Measurements from ENCODE around the gene MARS1. TPM values are rescaled to one million over a fixed set of nuclear protein-coding genes. Genes with fewer than 3 reads are reported as not detected.

MARS1 gene
- total and polyA plus RNA-seq, 2 donors (not counting 1 experiment from before 2014, with no cell fraction given) = 89.9 to 352 TPM

- TF ChIP-seq CTCF (conservative IDR thresholded peaks at IDR 0.05 in 1 of 2, IDR thresholded peaks at IDR 0.05 in 1 of 2; ENCODE audit: low read depth in 1 of 2, low read length in 2 of 2) = no peak
- TF ChIP-seq EZH2 (IDR thresholded peaks at IDR 0.05; ENCODE audit: low read length, missing control alignments) = no peak
- no peak overlapping the region for H2AFZ ChIP-seq (ENCODE audit: low read length)
- H3K4me1 ChIP-seq (ENCODE audit: control insufficient read depth, extremely low read depth, insufficient read depth, low read length) = peaks cover 2% of the 10 kb centered on the region
- no peak overlapping the region for H3K9ac ChIP-seq (ENCODE audit: insufficient read depth, low read length)
- H3K4me3 ChIP-seq (replicated peaks in 1 of 4; ENCODE audit: control extremely low read depth in 1 of 4, insufficient read depth in 1 of 4, low read depth in 3 of 4, low read length in 4 of 4) = no peak overlapping the region
- no peaks in the 10 kb centered on the region for H3K9me3 ChIP-seq (ENCODE audit: control insufficient read depth, insufficient read depth, low read depth, low read length)
- H3K27me3 ChIP-seq (ENCODE audit: control insufficient read depth, insufficient read depth, low read length) = peaks cover 12% of the 10 kb centered on the region
- no peaks in the 10 kb centered on the region for H3K79me2 ChIP-seq (ENCODE audit: control insufficient read depth, insufficient read depth, low read length)
- no peaks in the 10 kb centered on the region for H4K20me1 ChIP-seq (ENCODE audit: control insufficient read depth, extremely low read depth, insufficient read depth, low read length)
- no peak overlapping the region for H3K27ac ChIP-seq (ENCODE audit: insufficient read depth, low read length)
- no peak for DNase-seq (ENCODE audit: low read depth in 2 of 2)
- no peak overlapping the region for H3K4me2 ChIP-seq (ENCODE audit: extremely low read depth, insufficient read depth, low read length)
- H3K36me3 ChIP-seq (ENCODE audit: control insufficient read depth, insufficient read depth, low read length) = no peaks in the 10 kb centered on the region
Measured at GRCh38 chr12:57464569-57464968, 23.3 kb upstream of the MARS1 start.

GRCh38 chr12:57465030-57465746 is 22.7 kb upstream of the MARS1 start:
- no peaks in the 10 kb centered on the region for H3K9me3 ChIP-seq (ENCODE audit: control insufficient read depth, insufficient read depth, low read depth, low read length)
- TF ChIP-seq CTCF (conservative IDR thresholded peaks at IDR 0.05 in 1 of 2, IDR thresholded peaks at IDR 0.05 in 1 of 2; ENCODE audit: low read depth in 1 of 2, low read length in 2 of 2) (no peak), EZH2 (IDR thresholded peaks at IDR 0.05; ENCODE audit: low read length, missing control alignments) (no peak)
- no peaks in the 10 kb centered on the region for H4K20me1 ChIP-seq (ENCODE audit: control insufficient read depth, extremely low read depth, insufficient read depth, low read length)
- H3K27ac ChIP-seq (ENCODE audit: insufficient read depth, low read length) = no peak overlapping the region
- peaks cover 2% of the 10 kb centered on the region for H3K4me1 ChIP-seq (ENCODE audit: control insufficient read depth, extremely low read depth, insufficient read depth, low read length)
- H3K36me3 ChIP-seq (ENCODE audit: control insufficient read depth, insufficient read depth, low read length) = no peaks in the 10 kb centered on the region
- H2AFZ ChIP-seq (ENCODE audit: low read length) = no peak overlapping the region
- H3K4me2 ChIP-seq (ENCODE audit: extremely low read depth, insufficient read depth, low read length) = no peak overlapping the region
- H3K9ac ChIP-seq (ENCODE audit: insufficient read depth, low read length) = no peak overlapping the region
- no peak overlapping the region for H3K4me3 ChIP-seq (replicated peaks in 1 of 4; ENCODE audit: control extremely low read depth in 1 of 4, insufficient read depth in 1 of 4, low read depth in 3 of 4, low read length in 4 of 4)
- H3K79me2 ChIP-seq (ENCODE audit: control insufficient read depth, insufficient read depth, low read length) = no peaks in the 10 kb centered on the region
- no peak for DNase-seq (ENCODE audit: low read depth in 2 of 2)
- peaks cover 12% of the 10 kb centered on the region for H3K27me3 ChIP-seq (ENCODE audit: control insufficient read depth, insufficient read depth, low read length)

GRCh38 chr12:57465747-57466505 is 21.9 kb upstream of the MARS1 start:
- H3K9ac ChIP-seq (ENCODE audit: insufficient read depth, low read length) = no peak overlapping the region
- H3K4me1 ChIP-seq (ENCODE audit: control insufficient read depth, extremely low read depth, insufficient read depth, low read length) = no peaks in the 10 kb centered on the region
- H3K79me2 ChIP-seq (ENCODE audit: control insufficient read depth, insufficient read depth, low read length) = no peaks in the 10 kb centered on the region
- DNase-seq (ENCODE audit: low read depth in 2 of 2) = no peak
- TF ChIP-seq EZH2 (IDR thresholded peaks at IDR 0.05; ENCODE audit: low read length, missing control alignments) = no peak
- TF ChIP-seq CTCF (conservative IDR thresholded peaks at IDR 0.05 in 1 of 2, IDR thresholded peaks at IDR 0.05 in 1 of 2; ENCODE audit: low read depth in 1 of 2, low read length in 2 of 2) = no peak
- H3K9me3 ChIP-seq (ENCODE audit: control insufficient read depth, insufficient read depth, low read depth, low read length) = no peaks in the 10 kb centered on the region
- H2AFZ ChIP-seq (ENCODE audit: low read length) = no peak overlapping the region
- H3K4me3 ChIP-seq (replicated peaks in 1 of 4; ENCODE audit: control extremely low read depth in 1 of 4, insufficient read depth in 1 of 4, low read depth in 3 of 4, low read length in 4 of 4) = no peak overlapping the region
- no peak overlapping the region for H3K4me2 ChIP-seq (ENCODE audit: extremely low read depth, insufficient read depth, low read length)
- peaks cover 12% of the 10 kb centered on the region for H3K27me3 ChIP-seq (ENCODE audit: control insufficient read depth, insufficient read depth, low read length)
- H3K36me3 ChIP-seq (ENCODE audit: control insufficient read depth, insufficient read depth, low read length) = no peaks in the 10 kb centered on the region
- H3K27ac ChIP-seq (ENCODE audit: insufficient read depth, low read length) = no peak overlapping the region
- H4K20me1 ChIP-seq (ENCODE audit: control insufficient read depth, extremely low read depth, insufficient read depth, low read length) = no peaks in the 10 kb centered on the region
